CD14-positive monocyte (primary cell): ENCODE measurements around the gene CHRNB2. TPM values are rescaled to one million over a fixed set of nuclear protein-coding genes. Genes with fewer than 3 reads are reported as not detected.

Source experiments
- DNase-seq, 3 donors: peaks; one replicate each; pipeline ENCODE4 v3.0.0-alpha.2; 2011 to 2022
- H2AFZ ChIP-seq: 2 replicates; pipeline ENCODE4 v1.6.0; 2012; ENCODE audit warnings: mild to moderate bottlenecking, low read depth, low read length, inconsistent platforms; ENCODE audit not compliant: insufficient read depth, poor library complexity, severe bottlenecking
- H3K27ac ChIP-seq, 2 donors: 1 replicate in 1 of 2; 2 replicates in 1 of 2; pipeline ENCODE4 v1.5.1; 2012 to 2013; ENCODE audit warnings: low read length in 2 of 2, control low read depth in 1 of 2, inconsistent platforms in 1 of 2, low read depth in 1 of 2, mild to moderate bottlenecking in 1 of 2
- H3K27me3 ChIP-seq, 2 donors: one replicate each; pipeline versions ENCODE4 v1.6.0 to v1.6.1; 2011 to 2013; ENCODE audit warnings: low read length in 2 of 2; ENCODE audit not compliant: control insufficient read depth in 2 of 2, insufficient read depth in 2 of 2
- H3K36me3 ChIP-seq, 2 donors: replicated peaks in 1 of 2; 1 replicate in 1 of 2; 2 replicates in 1 of 2; pipeline versions ENCODE4 v1.5.1 to v1.6.1; 2012 to 2013; ENCODE audit warnings: low read length in 2 of 2, control low read depth in 1 of 2, inconsistent platforms in 1 of 2, mild to moderate bottlenecking in 1 of 2; ENCODE audit not compliant: insufficient read depth in 2 of 2, control insufficient read depth in 1 of 2
- H3K4me1 ChIP-seq, 2 donors: 1 replicate in 1 of 2; 2 replicates in 1 of 2; pipeline versions ENCODE4 v1.5.1 to v1.6.1; 2012 to 2013; ENCODE audit warnings: low read length in 2 of 2, control low read depth in 1 of 2, inconsistent platforms in 1 of 2, mild to moderate bottlenecking in 1 of 2, moderate library complexity in 1 of 2; ENCODE audit not compliant: insufficient read depth in 2 of 2, control insufficient read depth in 1 of 2
- H3K4me2 ChIP-seq: replicated peaks from 2 replicates; pipeline ENCODE3; 2012; ENCODE audit warnings: low read length, moderate library complexity, mild to moderate bottlenecking; ENCODE audit not compliant: poor library complexity, severe bottlenecking; ENCODE audit errors: extremely low read depth
- H3K4me3 ChIP-seq, 3 experiments: fragments of 200-600 bp in 1 of 3; sonication (generic) in 1 of 3; replicated peaks in 1 of 3; 1 replicate in 2 of 3; 2 replicates in 1 of 3; pipeline ENCODE4 v1.5.1; 2011 to 2013; ENCODE audit warnings: low read length in 3 of 3, mild to moderate bottlenecking in 3 of 3, control low read depth in 2 of 3, low read depth in 2 of 3, inconsistent platforms in 1 of 3, moderate library complexity in 1 of 3
- H3K79me2 ChIP-seq: 2 replicates; pipeline ENCODE4 v1.6.0; 2012; ENCODE audit warnings: mild to moderate bottlenecking, control low read depth, inconsistent platforms, low read length, moderate library complexity; ENCODE audit not compliant: insufficient read depth
- H3K9ac ChIP-seq: 2 replicates; pipeline ENCODE4 v1.6.0; 2017; ENCODE audit warnings: low read length, mild to moderate bottlenecking; ENCODE audit not compliant: insufficient read depth, poor library complexity, severe bottlenecking
- H3K9me3 ChIP-seq, 2 donors: replicated peaks in 1 of 2; 1 replicate in 1 of 2; 2 replicates in 1 of 2; pipeline versions ENCODE4 v1.5.1 to v1.6.1; 2012 to 2013; ENCODE audit warnings: low read length in 2 of 2, control low read depth in 1 of 2; ENCODE audit not compliant: control insufficient read depth in 1 of 2, insufficient read depth in 1 of 2
- H4K20me1 ChIP-seq: 2 replicates; pipeline ENCODE4 v1.6.0; 2012; ENCODE audit warnings: mild to moderate bottlenecking, low read length, control low read depth, moderate library complexity; ENCODE audit not compliant: insufficient read depth
- H3K27ac Mint-ChIP-seq, 7 donors: one replicate each; pipeline ENCODE4 v1.8.0; 2020; ENCODE audit warnings: mild to moderate bottlenecking in 7 of 7, mixed read lengths in 7 of 7, moderate library complexity in 6 of 7, inconsistent platforms in 2 of 7
- H3K27me3 Mint-ChIP-seq, 3 donors: one replicate each; pipeline ENCODE4 v1.8.0; 2021 to 2022; ENCODE audit warnings: low read depth in 3 of 3, mild to moderate bottlenecking in 3 of 3, mixed read lengths in 3 of 3, moderate library complexity in 3 of 3, inconsistent platforms in 1 of 3
- H3K36me3 Mint-ChIP-seq, 2 donors: one replicate each; pipeline ENCODE4 v1.8.0; 2020; ENCODE audit warnings: mixed read lengths in 2 of 2, inconsistent platforms in 1 of 2, mild to moderate bottlenecking in 1 of 2
- H3K4me1 Mint-ChIP-seq: one replicate; pipeline ENCODE4 v1.8.0; 2020; ENCODE audit warnings: mild to moderate bottlenecking, mixed read lengths
- H3K4me3 Mint-ChIP-seq, 2 donors: one replicate each; pipeline ENCODE4 v1.8.0; 2020; ENCODE audit warnings: mild to moderate bottlenecking in 2 of 2, mixed read lengths in 2 of 2, moderate library complexity in 1 of 2
- H3K9me3 Mint-ChIP-seq, 7 donors: one replicate each; pipeline ENCODE4 v1.8.0; 2020 to 2022; ENCODE audit warnings: mixed read lengths in 7 of 7, mild to moderate bottlenecking in 6 of 7, moderate library complexity in 6 of 7, inconsistent platforms in 2 of 7
- WGBS: methylation state at CpG from one replicate; pipeline ENCODE4 v1.1.5; 2013; ENCODE audit warnings: missing lambda C conversion rate; ENCODE audit not compliant: insufficient coverage; 5-methylcytosine and 5-hydroxymethylcytosine counted together
- intact Hi-C, 2 donors: fragments of 100-400 bp; cut with micrococcal nuclease; formaldehyde crosslinking; loops; one replicate each; pipeline versions ENCODE4 v1.15.0 to v1.15.1; 2023
- polyA plus RNA-seq, 3 donors: library from polyadenylated mRNA; depleted of rRNA in 1 of 3; unstranded in 2 of 3; stranded (reverse) in 1 of 3; fragments of 300-500 nt in 2 of 3; fragments of >200 nt in 1 of 3; fragmentation: Illumina TruSeq in 2 of 3; gene quantifications; 1 replicate in 2 of 3; 2 replicates in 1 of 3; pipeline ENCODE4 v1.2.3, GENCODE V29; 2012 to 2021
- TF ChIP-seq, protein P1 (sequence below): fragments of 200-600 bp; IDR thresholded peaks from one replicate; pipeline ENCODE4 v1.8.0; 2022; ENCODE audit warnings: antibody characterized with exemption, mild to moderate bottlenecking

Gene CHRNB2
- polyA plus RNA-seq, 3 donors = 0.05 TPM; not detected in 2

- H3K4me1 Mint-ChIP-seq = peaks cover 4% of the 10 kb centered on the region
- H3K4me2 ChIP-seq = no peak overlapping the region
These were observed 5.0 kb downstream of the CHRNB2 start for GRCh38 chr1:154572468-154573167.

GRCh38 chr1:154573168-154573510 is 5.6 kb downstream of the CHRNB2 start:
- no peaks in the 10 kb centered on the region for H3K9me3 ChIP-seq
- no peak for DNase-seq
- H3K4me1 ChIP-seq = peaks cover under 1 to 1% of the 10 kb centered on the region in 2 donors
- Mint-ChIP-seq H3K9me3 (peaks cover 0 to 2% (median 0%) of the 10 kb centered on the region in 7 donors), H3K4me3 (no peak overlapping the region), H3K4me1 (peaks cover under 1% of the 10 kb centered on the region), H3K27me3 (peaks cover 7 to 21% (median 12%) of the 10 kb centered on the region in 3 donors), H3K27ac (no peak overlapping the region), H3K36me3 (peaks cover 0 to under 1% of the 10 kb centered on the region in 2 donors)
- peaks cover 0 to 1% of the 10 kb centered on the region in 2 donors for H3K36me3 ChIP-seq
- TF ChIP-seq, protein P1, sequence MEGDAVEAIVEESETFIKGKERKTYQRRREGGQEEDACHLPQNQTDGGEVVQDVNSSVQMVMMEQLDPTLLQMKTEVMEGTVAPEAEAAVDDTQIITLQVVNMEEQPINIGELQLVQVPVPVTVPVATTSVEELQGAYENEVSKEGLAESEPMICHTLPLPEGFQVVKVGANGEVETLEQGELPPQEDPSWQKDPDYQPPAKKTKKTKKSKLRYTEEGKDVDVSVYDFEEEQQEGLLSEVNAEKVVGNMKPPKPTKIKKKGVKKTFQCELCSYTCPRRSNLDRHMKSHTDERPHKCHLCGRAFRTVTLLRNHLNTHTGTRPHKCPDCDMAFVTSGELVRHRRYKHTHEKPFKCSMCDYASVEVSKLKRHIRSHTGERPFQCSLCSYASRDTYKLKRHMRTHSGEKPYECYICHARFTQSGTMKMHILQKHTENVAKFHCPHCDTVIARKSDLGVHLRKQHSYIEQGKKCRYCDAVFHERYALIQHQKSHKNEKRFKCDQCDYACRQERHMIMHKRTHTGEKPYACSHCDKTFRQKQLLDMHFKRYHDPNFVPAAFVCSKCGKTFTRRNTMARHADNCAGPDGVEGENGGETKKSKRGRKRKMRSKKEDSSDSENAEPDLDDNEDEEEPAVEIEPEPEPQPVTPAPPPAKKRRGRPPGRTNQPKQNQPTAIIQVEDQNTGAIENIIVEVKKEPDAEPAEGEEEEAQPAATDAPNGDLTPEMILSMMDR = no peak
- no peak overlapping the region for H3K4me2 ChIP-seq
- no peaks in the 10 kb centered on the region for H3K79me2 ChIP-seq
- 90% methylated on average over 3 of the region's 3 CpGs for WGBS
- H3K4me3 ChIP-seq = no peak overlapping the region
- no peak overlapping the region for H3K9ac ChIP-seq
- H3K27me3 ChIP-seq = peaks cover 0 to 8% of the 10 kb centered on the region in 2 donors
- intact Hi-C loops = no loop called here
- peaks cover 16% of the 10 kb centered on the region for H4K20me1 ChIP-seq
- no peak overlapping the region for H3K27ac ChIP-seq
- no peak overlapping the region for H2AFZ ChIP-seq

More at GRCh38 chr1:154572468-154573167, 5.0 kb downstream of the CHRNB2 start:
- peaks cover 3 to 6% of the 10 kb centered on the region in 2 donors for H3K4me1 ChIP-seq
- peaks cover 0 to 12% of the 10 kb centered on the region in 2 donors for H3K27me3 ChIP-seq
- Mint-ChIP-seq H3K4me3 (no peak overlapping the region), H3K9me3 (peaks cover 0 to 2% (median 1%) of the 10 kb centered on the region in 7 donors), H3K27me3 (peaks cover 12 to 26% (median 16%) of the 10 kb centered on the region in 3 donors), H3K36me3 (peaks cover 0 to under 1% of the 10 kb centered on the region in 2 donors), H3K27ac (no peak overlapping the region)
- no peak for DNase-seq
- H3K79me2 ChIP-seq = no peaks in the 10 kb centered on the region
- H2AFZ ChIP-seq = no peak overlapping the region
- WGBS = 90% methylated on average over 4 of the region's 10 CpGs
- H3K27ac ChIP-seq = no peak overlapping the region
- TF ChIP-seq, protein P1 = no peak
- peaks cover 11% of the 10 kb centered on the region for H4K20me1 ChIP-seq
- H3K9ac ChIP-seq = no peak overlapping the region
- intact Hi-C loops = no loop called here
- no peaks in the 10 kb centered on the region for H3K9me3 ChIP-seq
- no peak overlapping the region for H3K4me3 ChIP-seq
- H3K36me3 ChIP-seq = no peaks in the 10 kb centered on the region
